T-helper 17 cell (primary cell): Measurements from ENCODE around the gene PMM1. TPM values are rescaled to one million over a fixed set of nuclear protein-coding genes. Genes with fewer than 3 reads are reported as not detected.
A peak's percentile ranks its signal among the peaks of the same experiment; 100 is the strongest.
"Not testable (repeated sequence)": the region's sequence is repeated elsewhere in the genome, so short reads cannot be mapped to it uniquely, and the experiment has no call there.

Source experiments
- ATAC-seq: fragments of 150-1000 bp; cut with Tn5 transposase; 2 replicates; pipeline ENCODE4 v1.10.0; 2021; ENCODE audit warnings: mild to moderate bottlenecking, moderate library complexity
- DNase-seq, 3 donors: peaks; one replicate each; pipeline versions ENCODE4 v3.0.0 to v3.0.0-alpha.2; 2020 to 2021
- H3K9me3 ChIP-seq: one replicate; pipeline ENCODE4 v1.7.0; 2013; ENCODE audit warnings: low read length, mild to moderate bottlenecking; ENCODE audit not compliant: control insufficient read depth, poor library complexity, severe bottlenecking
- H3K27ac Mint-ChIP-seq: one replicate; pipeline ENCODE4 v1.8.0; 2022; ENCODE audit warnings: mild to moderate bottlenecking, moderate library complexity, mixed read lengths
- H3K27me3 Mint-ChIP-seq: one replicate; pipeline ENCODE4 v1.8.0; 2022; ENCODE audit warnings: mixed read lengths
- H3K36me3 Mint-ChIP-seq: one replicate; pipeline ENCODE4 v1.8.0; 2022; ENCODE audit warnings: low read depth, mixed read lengths
- H3K4me1 Mint-ChIP-seq: one replicate; pipeline ENCODE4 v1.8.0; 2022; ENCODE audit warnings: mild to moderate bottlenecking, mixed read lengths
- H3K4me3 Mint-ChIP-seq: one replicate; pipeline ENCODE4 v1.8.0; 2022; ENCODE audit warnings: mild to moderate bottlenecking, moderate library complexity, mixed read lengths
- total RNA-seq, 4 donors: library from RNA in 2 of 4; stranded (reverse) in 2 of 4; gene quantifications; one replicate each; pipeline ENCODE4 v1.2.3 and lab custom pipeline; 2022 to 2026

PMM1 gene
- total RNA-seq, 2 donors from 2014 or later, result 23.1 to 25.3 TPM

DNA sequence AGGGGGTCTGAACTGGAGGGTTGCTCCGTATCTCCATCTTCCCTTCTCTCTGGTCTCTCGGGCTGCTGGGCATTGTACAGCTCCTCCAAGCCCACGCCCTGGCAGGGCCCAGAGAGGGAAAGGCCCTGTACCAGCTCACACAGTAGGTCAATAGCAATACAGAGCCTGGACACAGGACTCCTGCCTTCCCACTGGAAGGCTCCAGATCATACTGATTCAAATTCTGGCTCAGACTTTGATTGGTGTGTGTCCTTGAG lies 22.2 kb downstream of the PMM1 start:
- Mint-ChIP-seq H3K27me3 (peaks cover under 1% of the 10 kb centered on the region), H3K36me3 (no peaks in the 10 kb centered on the region), H3K27ac (no peak overlapping the region), H3K4me1 (peaks cover 2% of the 10 kb centered on the region), H3K4me3 (no peak overlapping the region)
- DNase-seq (no peak), ATAC-seq (no peak)
- no peaks in the 10 kb centered on the region for H3K9me3 ChIP-seq

DNA sequence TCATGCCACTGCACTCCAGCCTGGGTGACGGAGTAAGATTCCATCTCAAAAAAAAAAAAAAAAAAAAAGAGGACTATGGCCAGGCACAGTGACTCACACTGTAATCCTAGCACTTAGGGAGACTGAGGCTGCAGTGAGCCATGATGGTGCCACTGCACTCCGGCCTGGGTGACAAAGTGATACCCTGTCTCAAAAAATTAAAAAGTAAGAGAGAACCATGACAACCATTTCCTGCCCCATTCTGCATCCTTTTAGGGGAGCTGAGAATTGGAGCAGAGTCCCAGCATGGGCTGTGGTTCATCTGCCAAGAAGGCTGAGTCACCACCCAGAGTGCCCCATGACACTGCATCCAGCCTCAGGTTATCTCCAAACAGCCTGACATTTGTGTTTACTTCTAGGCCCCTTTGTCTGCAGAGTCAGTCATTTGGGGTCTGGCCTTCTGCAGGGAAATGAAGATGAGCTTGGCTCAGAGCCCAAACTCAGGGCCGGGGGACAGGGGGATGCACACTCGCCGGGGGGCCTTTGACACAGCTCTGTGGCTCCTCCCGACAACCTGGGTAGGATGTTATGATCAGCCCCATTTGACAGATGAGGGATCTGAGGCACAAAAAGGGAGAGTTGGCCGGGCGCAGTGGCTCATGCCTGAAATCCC lies 24.1 kb downstream of the PMM1 start:
- no peaks in the 10 kb centered on the region for H3K9me3 ChIP-seq
- Mint-ChIP-seq H3K27me3 (peaks cover 15% of the 10 kb centered on the region), H3K36me3 (no peaks in the 10 kb centered on the region), H3K4me1 (no peaks in the 10 kb centered on the region), H3K4me3 (no peak overlapping the region), H3K27ac (no peak overlapping the region)
- ATAC-seq, result no peak
- DNase-seq, result no peak

DNA sequence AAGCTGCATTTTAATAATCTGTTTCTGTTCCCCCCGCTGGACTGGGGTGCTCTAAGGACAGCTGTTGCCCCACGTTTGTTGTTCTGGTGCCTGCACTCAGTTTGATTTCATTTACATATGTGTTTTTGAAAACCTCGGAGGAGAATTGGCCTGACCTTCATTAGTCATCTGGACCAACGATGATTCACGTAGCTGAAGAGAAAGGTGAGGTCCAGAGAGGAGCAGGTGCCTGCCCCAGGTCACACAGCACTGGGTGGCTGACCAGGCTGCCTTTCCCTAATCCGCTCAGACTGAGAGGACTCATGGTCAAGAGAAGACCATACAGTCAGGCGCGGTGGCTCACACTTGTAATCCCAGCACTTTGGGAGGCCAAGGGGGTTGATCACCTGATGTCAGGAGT lies 25.1 kb downstream of the PMM1 start:
- peaks cover 21% of the 10 kb centered on the region for H3K27me3 Mint-ChIP-seq
- ATAC-seq (no peak), DNase-seq (no peak)
- no peaks in the 10 kb centered on the region for H3K36me3 Mint-ChIP-seq
- H3K4me3 Mint-ChIP-seq, result no peak overlapping the region
- H3K4me1 Mint-ChIP-seq, result no peaks in the 10 kb centered on the region
- H3K9me3 ChIP-seq, result no peaks in the 10 kb centered on the region
- no peak overlapping the region for H3K27ac Mint-ChIP-seq

DNA sequence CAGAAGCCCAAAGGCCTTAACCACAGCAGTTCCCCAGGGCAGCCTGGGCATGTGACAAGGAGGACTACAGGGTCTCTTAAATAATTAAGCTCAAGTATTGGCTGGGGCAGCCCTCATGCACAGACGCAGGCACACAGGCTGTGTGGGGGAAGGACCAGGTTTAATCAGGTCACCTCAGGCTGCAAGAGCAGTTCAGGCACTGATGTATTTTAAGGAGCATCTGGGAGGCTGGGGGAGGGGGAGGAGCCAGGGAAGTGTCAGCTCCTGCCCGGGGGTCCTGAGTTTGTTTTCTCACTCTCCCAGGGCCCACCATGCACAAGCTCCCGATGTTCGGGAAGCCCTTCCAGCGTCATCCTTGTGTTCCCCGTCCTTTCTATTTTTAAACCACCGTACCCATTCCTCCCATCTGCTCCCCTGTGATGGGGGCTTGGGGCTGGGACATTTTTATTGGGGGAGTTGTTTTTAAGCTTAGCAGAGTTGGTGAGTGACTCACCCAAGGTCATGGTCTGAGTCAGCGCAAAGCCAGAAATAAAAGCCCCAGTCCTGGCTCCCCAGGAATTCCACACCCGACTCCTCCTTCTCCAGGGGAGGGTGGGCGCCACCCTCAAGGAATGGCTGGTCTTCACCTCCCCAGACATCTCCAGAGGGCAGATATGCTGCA lies 26.5 kb downstream of the PMM1 start:
- DNase-seq (no peak), ATAC-seq (no peak)
- Mint-ChIP-seq H3K4me1 (no peaks in the 10 kb centered on the region), H3K27ac (no peak overlapping the region), H3K27me3 (peaks cover 21% of the 10 kb centered on the region), H3K4me3 (no peak overlapping the region), H3K36me3 (no peaks in the 10 kb centered on the region)
- no peaks in the 10 kb centered on the region for H3K9me3 ChIP-seq

- DNase-seq, result no peak
- no peaks in the 10 kb centered on the region for H3K9me3 ChIP-seq
- no peak overlapping the region for H3K4me3 Mint-ChIP-seq
- H3K36me3 Mint-ChIP-seq, result no peaks in the 10 kb centered on the region
- peaks cover 26% of the 10 kb centered on the region for H3K27me3 Mint-ChIP-seq
- ATAC-seq, result no peak
- H3K27ac Mint-ChIP-seq, result no peak overlapping the region
- H3K4me1 Mint-ChIP-seq, result no peaks in the 10 kb centered on the region
These were observed 27.2 kb downstream of the PMM1 start for GRCh38 chr22:41562461-41562860.

- Mint-ChIP-seq H3K27ac (no peak overlapping the region), H3K27me3 (peaks cover 29% of the 10 kb centered on the region), H3K36me3 (no peaks in the 10 kb centered on the region), H3K4me3 (no peak overlapping the region), H3K4me1 (no peaks in the 10 kb centered on the region)
- no peaks in the 10 kb centered on the region for H3K9me3 ChIP-seq
- ATAC-seq (no peak), DNase-seq (no peak)
These were observed 27.9 kb downstream of the PMM1 start for GRCh38 chr22:41561788-41562187.

DNA sequence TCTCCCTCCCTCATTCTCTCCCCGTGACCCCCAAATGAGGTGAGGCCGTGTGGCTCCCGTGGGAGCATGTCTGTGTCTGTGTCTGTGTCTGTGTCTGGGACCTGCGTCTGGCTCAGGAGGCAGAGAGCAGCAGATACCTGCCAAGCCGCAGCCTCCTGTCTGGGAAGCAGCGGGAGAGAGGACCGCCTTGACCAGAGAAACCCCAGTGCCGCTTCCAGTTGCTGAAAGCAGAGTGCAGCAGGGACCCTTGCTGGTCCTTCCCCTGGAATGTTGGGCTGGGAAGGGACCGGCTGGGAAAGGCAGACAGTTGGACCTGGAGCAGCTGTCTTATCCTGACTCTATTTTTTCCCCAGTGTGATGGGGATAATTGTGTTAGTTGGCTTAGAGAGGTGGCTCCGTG lies 28.3 kb downstream of the PMM1 start:
- ATAC-seq (no peak), DNase-seq (no peak)
- H3K36me3 Mint-ChIP-seq, result no peaks in the 10 kb centered on the region
- H3K27me3 Mint-ChIP-seq, result peaks cover 33% of the 10 kb centered on the region
- H3K9me3 ChIP-seq, result no peaks in the 10 kb centered on the region
- H3K27ac Mint-ChIP-seq, result no peak overlapping the region
- H3K4me3 Mint-ChIP-seq, result no peak overlapping the region
- peaks cover 1% of the 10 kb centered on the region for H3K4me1 Mint-ChIP-seq

GRCh38 chr22:41560095-41560471 lies 29.6 kb downstream of the PMM1 start:
- H3K27me3 Mint-ChIP-seq, result peaks cover 39% of the 10 kb centered on the region

DNA sequence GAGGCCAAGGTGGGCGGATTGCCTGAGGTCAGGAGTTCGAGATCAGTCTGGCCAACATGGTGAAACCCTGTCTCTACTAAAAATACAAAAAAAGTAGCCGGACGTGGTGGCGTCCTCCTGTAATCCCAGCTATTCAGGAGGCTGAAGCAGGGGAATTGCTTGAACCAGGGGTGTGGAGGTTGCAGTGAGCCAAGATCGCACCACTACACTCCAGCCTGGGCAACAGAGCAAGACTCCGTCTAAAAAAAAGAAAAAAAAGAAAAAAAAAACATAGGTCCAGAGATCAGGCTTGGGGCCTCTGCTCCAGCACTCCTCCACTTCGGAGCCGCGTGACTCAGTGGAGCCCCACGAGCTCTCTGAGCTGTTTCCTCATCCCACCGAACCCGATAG lies 31.4 kb downstream of the PMM1 start:
- peaks cover 39% of the 10 kb centered on the region for H3K27me3 Mint-ChIP-seq
- H3K27ac Mint-ChIP-seq, H3K9me3 ChIP-seq, H3K4me3 Mint-ChIP-seq, DNase-seq, ATAC-seq, H3K4me1 Mint-ChIP-seq, H3K36me3 Mint-ChIP-seq: not testable (repeated sequence)

More at GRCh38 chr22:41560095-41560471, 29.6 kb downstream of the PMM1 start:
- no peaks in the 10 kb centered on the region for H3K9me3 ChIP-seq
- no peaks in the 10 kb centered on the region for H3K36me3 Mint-ChIP-seq
- peaks cover 3% of the 10 kb centered on the region for H3K4me1 Mint-ChIP-seq
- no peak for ATAC-seq
- no peak overlapping the region for H3K4me3 Mint-ChIP-seq
- DNase-seq, result no peak
- H3K27ac Mint-ChIP-seq, result peak overlapping the region; percentile 6

DNA sequence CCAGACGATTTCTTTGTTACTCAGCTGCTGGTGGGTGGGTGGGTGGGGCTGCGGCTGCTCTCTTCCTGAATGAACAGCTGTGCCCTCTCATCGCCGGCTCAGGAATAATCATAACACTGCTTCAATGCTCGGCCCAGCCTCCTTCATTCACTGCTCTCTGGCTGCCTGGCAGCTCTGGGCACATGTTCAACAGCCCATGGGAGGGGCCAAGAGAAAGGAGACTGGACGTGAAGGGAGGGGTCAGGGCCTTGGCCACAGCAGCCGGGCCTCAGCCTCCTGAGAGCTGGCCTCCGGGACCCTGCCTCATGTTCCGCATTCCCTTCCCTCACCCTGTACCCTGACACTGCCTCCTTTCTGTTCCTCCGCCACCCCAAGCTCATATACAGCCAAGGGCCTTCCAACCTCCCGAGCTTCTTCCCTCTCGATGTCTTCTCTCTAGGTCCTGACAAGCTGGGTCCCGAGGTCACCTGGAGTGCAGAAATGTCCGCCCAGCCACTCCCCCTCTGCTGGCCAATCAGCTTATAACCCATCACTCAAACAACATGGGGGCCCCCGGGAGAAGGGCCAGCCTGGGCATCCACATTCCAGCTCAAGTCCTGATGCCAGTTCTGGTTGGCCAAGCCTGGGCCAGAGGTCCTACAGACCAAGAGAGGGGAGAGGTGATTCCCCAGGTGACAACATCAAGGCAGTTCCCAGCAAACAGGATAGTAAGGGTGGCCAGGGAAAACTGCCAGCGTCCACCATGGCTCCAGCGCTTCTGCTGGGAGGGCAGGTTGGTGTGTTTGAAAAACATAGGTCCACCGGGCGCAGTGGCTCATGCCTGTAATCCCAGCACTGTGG lies 32.0 kb downstream of the PMM1 start:
- ATAC-seq, result no peak
- no peak overlapping the region for H3K4me3 Mint-ChIP-seq
- no peaks in the 10 kb centered on the region for H3K36me3 Mint-ChIP-seq
- no peaks in the 10 kb centered on the region for H3K9me3 ChIP-seq
- peaks cover 5% of the 10 kb centered on the region for H3K4me1 Mint-ChIP-seq
- H3K27ac Mint-ChIP-seq, result no peak overlapping the region
- DNase-seq, result no peak
- H3K27me3 Mint-ChIP-seq, result peaks cover 39% of the 10 kb centered on the region

GRCh38 chr22:41556561-41556960 lies 33.1 kb downstream of the PMM1 start:
- no peaks in the 10 kb centered on the region for H3K36me3 Mint-ChIP-seq
- no peaks in the 10 kb centered on the region for H3K9me3 ChIP-seq
- no peak overlapping the region for H3K27ac Mint-ChIP-seq
- peak overlapping the region; percentile 45 for H3K4me3 Mint-ChIP-seq
- DNase-seq (no peak), ATAC-seq (no peak)
- peaks cover 7% of the 10 kb centered on the region for H3K4me1 Mint-ChIP-seq
- peaks cover 35% of the 10 kb centered on the region for H3K27me3 Mint-ChIP-seq

DNA sequence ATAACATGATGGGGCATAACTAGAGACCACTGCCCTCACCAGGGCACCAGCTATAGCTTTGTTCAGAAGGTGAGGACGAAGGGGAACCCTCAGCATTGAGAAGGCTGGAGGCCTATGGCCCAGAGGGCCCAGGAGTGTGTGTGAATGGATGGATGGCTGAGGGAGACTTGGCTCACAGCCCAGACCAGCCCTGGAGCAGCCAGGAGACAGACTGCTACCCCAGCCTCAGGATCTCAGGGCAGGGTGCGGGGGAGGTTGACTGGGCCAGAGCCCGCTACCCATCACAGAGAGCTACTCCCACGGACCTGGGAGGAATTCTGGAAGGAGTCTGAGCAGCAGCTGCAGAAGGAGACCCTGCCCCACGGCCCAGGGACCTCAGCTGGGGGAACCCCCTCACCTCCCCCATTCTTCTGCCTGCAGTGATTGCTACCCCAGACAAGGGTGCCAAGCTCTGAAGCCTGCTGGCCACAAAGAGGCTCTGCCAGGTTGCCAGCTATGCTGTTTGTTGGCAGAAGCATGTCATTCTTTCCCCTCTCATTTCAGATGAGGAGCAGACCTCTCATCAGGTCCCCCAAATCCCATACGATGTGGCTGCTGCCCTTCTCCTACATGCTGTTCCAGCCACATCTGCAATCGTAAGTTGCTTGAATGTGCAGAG lies 34.2 kb downstream of the PMM1 start:
- peaks cover 25% of the 10 kb centered on the region for H3K27me3 Mint-ChIP-seq
- DNase-seq (no peak), ATAC-seq (no peak)
- no peak overlapping the region for H3K27ac Mint-ChIP-seq
- H3K4me3 Mint-ChIP-seq, result no peak overlapping the region
- H3K36me3 Mint-ChIP-seq, result no peaks in the 10 kb centered on the region
- H3K4me1 Mint-ChIP-seq, result peaks cover 7% of the 10 kb centered on the region
- no peaks in the 10 kb centered on the region for H3K9me3 ChIP-seq

DNA sequence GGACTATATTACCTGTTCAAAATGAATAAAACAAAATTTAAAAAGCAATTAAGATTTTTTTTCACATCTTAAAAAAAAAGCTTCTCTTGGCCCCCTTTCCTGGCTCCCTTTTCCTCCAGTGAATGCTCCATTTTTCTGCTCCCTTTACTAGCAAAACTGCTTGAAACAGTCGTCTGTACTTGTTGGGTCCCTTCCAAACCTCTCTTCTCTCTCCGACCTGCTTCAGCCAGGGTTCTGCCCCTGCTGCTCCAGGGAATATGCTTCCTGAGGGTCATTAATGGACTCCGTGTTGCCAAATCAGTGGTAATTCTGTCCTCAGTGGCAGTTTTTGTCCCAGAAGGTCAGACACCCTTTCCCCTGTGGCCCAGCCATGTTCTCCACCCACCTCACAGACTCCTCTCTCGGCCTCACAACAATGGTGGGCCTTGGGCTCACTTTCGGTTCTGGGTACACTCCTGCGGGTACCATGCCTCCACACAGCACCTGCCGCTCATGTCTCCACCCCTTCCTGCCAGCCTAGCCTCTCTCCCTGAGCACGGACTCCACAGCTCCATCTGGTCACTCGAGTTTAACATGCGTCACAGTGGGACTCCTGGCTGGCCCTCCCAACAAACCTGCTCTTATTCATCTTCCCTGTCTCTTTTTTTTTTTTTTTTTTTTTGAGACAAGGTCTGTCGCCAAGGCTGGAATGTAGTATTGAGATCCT lies 37.6 kb downstream of the PMM1 start:
- no peak for DNase-seq
- Mint-ChIP-seq H3K27ac (no peak overlapping the region), H3K27me3 (peaks cover 12% of the 10 kb centered on the region), H3K4me1 (peaks cover 7% of the 10 kb centered on the region), H3K4me3 (no peak overlapping the region), H3K36me3 (no peaks in the 10 kb centered on the region)
- H3K9me3 ChIP-seq, result no peaks in the 10 kb centered on the region
- no peak for ATAC-seq
